GM12873 (cell line): Measurements from ENCODE around the gene CISD1.

Experiments
- CTCF ChIP-seq: IDR thresholded peaks from 2 replicates; pipeline ENCODE4 v1.5.1; 2012; ENCODE audit warnings: low read depth, mild to moderate bottlenecking, moderate library complexity, low read length, control low read depth; ENCODE audit not compliant: insufficient read depth; ENCODE audit errors: missing control alignments

CISD1 gene

GRCh38 chr10:58268946-58269781 lies at the start of gene CISD1:
Gene CISD1, plus strand, starts transcription at chr10:58269162. Its CDS starts 112 bp downstream, at chr10:58269274.
- no peak for TF ChIP-seq CTCF

- TF ChIP-seq CTCF: no peak
Observed at GRCh38 chr10:58219875-58220274, 49.1 kb upstream of the CISD1 start.

GRCh38 chr10:58220769-58221451 lies 48.1 kb upstream of the CISD1 start:
- TF ChIP-seq CTCF: no peak

- TF ChIP-seq CTCF: no peak
Observed at GRCh38 chr10:58225654-58226053, 43.3 kb upstream of the CISD1 start.

- TF ChIP-seq CTCF: no peak
Observed at GRCh38 chr10:58237014-58237834, 31.7 kb upstream of the CISD1 start.

GRCh38 chr10:58239561-58240169 lies 29.3 kb upstream of the CISD1 start:
- no peak for TF ChIP-seq CTCF
